ENCODE measurements around the gene NHLH1.

- TF ChIP-seq ATF2 (IDR thresholded peaks at IDR 0.05; ENCODE audit: low read length), result no peak
- no peak for TF ChIP-seq EGR1 (IDR thresholded peaks at IDR 0.05; ENCODE audit: borderline replicate concordance in 1 of 2, low read depth in 2 of 2, low read length in 2 of 2)
- TF ChIP-seq CTCF (IDR thresholded peaks at IDR 0.05 in 2 of 3, conservative IDR thresholded peaks at IDR 0.05 in 1 of 3; ENCODE audit: control insufficient read depth in 2 of 3, extremely low read depth in 1 of 3, insufficient read depth in 1 of 3, low read depth in 3 of 3, low read length in 3 of 3), result no peak
- no peak for TF ChIP-seq FOS (IDR thresholded peaks at IDR 0.05; ENCODE audit: borderline replicate concordance, extremely low read depth, insufficient read length)
These were observed 7.6 kb downstream of the NHLH1 start for GRCh38 chr1:160374306-160375110.
